B cell (primary cell): Measurements from ENCODE around the gene RPP25L. TPM values are rescaled to one million over a fixed set of nuclear protein-coding genes. Genes with fewer than 3 reads are reported as not detected.

ENCODE experiments used
- ATAC-seq: fragments of 200-7000 bp; cut with Tn5 transposase; one replicate; pipeline ENCODE4 v1.10.0; 2021; ENCODE audit warnings: low read depth, mild to moderate bottlenecking, moderate number of reproducible peaks, moderate library complexity
- CTCF ChIA-PET: fragments of 350-600 bp; sonication (Branson Sonifier 250); formaldehyde crosslinking; loops from one replicate; lab custom pipeline; 2021; ENCODE audit warnings: antibody characterized with exemption, inconsistent platforms; lab: Charles Lee
- POLR2A ChIA-PET: fragments of 350-600 bp; sonication (Branson Sonifier 250); formaldehyde crosslinking; loops from one replicate; lab custom pipeline; 2021; ENCODE audit warnings: antibody characterized with exemption; lab: Charles Lee
- DNase-seq: peaks from one replicate; pipeline ENCODE4 v3.0.0; 2013
- H2AFZ ChIP-seq: 2 replicates; pipeline ENCODE4 v1.6.1; 2012; ENCODE audit warnings: mild to moderate bottlenecking, low read depth, low read length; ENCODE audit not compliant: insufficient read depth, poor library complexity, severe bottlenecking
- H3K27ac ChIP-seq, 2 donors: 1 replicate in 1 of 2; 2 replicates in 1 of 2; pipeline ENCODE4 v1.5.1; 2012 to 2013; ENCODE audit warnings: low read length in 2 of 2, mild to moderate bottlenecking in 2 of 2, moderate library complexity in 1 of 2
- H3K27me3 ChIP-seq, 4 experiments: fragments of 200-600 bp in 1 of 4; sonication (generic) in 1 of 4; replicated peaks in 1 of 4; 1 replicate in 2 of 4; 2 replicates in 2 of 4; pipeline versions ENCODE4 v1.6.1 to v1.7.0; 2013 to 2016; ENCODE audit warnings: low read length in 3 of 4, mild to moderate bottlenecking in 2 of 4, mixed read lengths in 1 of 4, moderate library complexity in 1 of 4; ENCODE audit not compliant: insufficient read depth in 4 of 4, control insufficient read depth in 3 of 4; ENCODE audit errors: control extremely low read depth in 1 of 4
- H3K36me3 ChIP-seq, 2 experiments: replicated peaks in 1 of 2; 1 replicate in 1 of 2; 2 replicates in 1 of 2; pipeline versions ENCODE4 v1.6.1 to v1.7.1; 2013; ENCODE audit warnings: low read length in 1 of 2; ENCODE audit not compliant: insufficient read depth in 2 of 2, control insufficient read depth in 1 of 2; ENCODE audit errors: control extremely low read depth in 1 of 2, extremely low read depth in 1 of 2
- H3K4me1 ChIP-seq, 2 donors: fragments of 200-600 bp in 1 of 2; sonication (generic) in 1 of 2; 1 replicate in 1 of 2; 2 replicates in 1 of 2; pipeline versions ENCODE4 v1.5.1 to v1.6.1; 2013 to 2017; ENCODE audit warnings: low read length in 2 of 2; ENCODE audit not compliant: control insufficient read depth in 2 of 2, insufficient read depth in 2 of 2
- H3K4me2 ChIP-seq: replicated peaks from 2 replicates; pipeline ENCODE3; 2012; ENCODE audit warnings: mild to moderate bottlenecking, low read depth, low read length; ENCODE audit not compliant: poor library complexity, severe bottlenecking
- H3K4me3 ChIP-seq, 5 experiments: fragments of 200-600 bp in 1 of 5; sonication (generic) in 1 of 5; 1 replicate in 3 of 5; 2 replicates in 2 of 5; pipeline versions ENCODE4 v1.5.1 to v1.7.0; 2011 to 2016; ENCODE audit warnings: low read length in 4 of 5, mild to moderate bottlenecking in 4 of 5, low read depth in 2 of 5, control low read depth in 1 of 5, moderate library complexity in 1 of 5; ENCODE audit not compliant: insufficient read depth in 1 of 5; ENCODE audit errors: control extremely low read depth in 1 of 5, extremely low read depth in 1 of 5
- H3K79me2 ChIP-seq: fragments of 200-600 bp; sonication (generic); one replicate; pipeline ENCODE4 v1.6.0; 2016; ENCODE audit warnings: low read length; ENCODE audit not compliant: control insufficient read depth, insufficient read depth
- H3K9ac ChIP-seq: fragments of 200-600 bp; sonication (generic); 2 replicates; pipeline ENCODE4 v1.6.1; 2017; ENCODE audit warnings: mild to moderate bottlenecking, low read length, moderate library complexity
- H3K9me3 ChIP-seq, 3 donors: one replicate each; pipeline versions ENCODE4 v1.6.1 to v1.7.1; 2013; ENCODE audit warnings: low read length in 2 of 3; ENCODE audit not compliant: control insufficient read depth in 2 of 3, insufficient read depth in 1 of 3; ENCODE audit errors: control extremely low read depth in 1 of 3
- H4K20me1 ChIP-seq: 2 replicates; pipeline ENCODE4 v1.6.0; 2012; ENCODE audit warnings: mild to moderate bottlenecking, low read length; ENCODE audit not compliant: insufficient read depth, control insufficient read depth, poor library complexity, severe bottlenecking
- H3K27ac Mint-ChIP-seq: one replicate; pipeline ENCODE4 v1.8.0; 2021; ENCODE audit warnings: mixed read lengths
- H3K27me3 Mint-ChIP-seq: one replicate; pipeline ENCODE4 v1.8.0; 2021; ENCODE audit warnings: mixed read lengths
- H3K4me1 Mint-ChIP-seq: one replicate; pipeline ENCODE4 v1.8.0; 2021; ENCODE audit warnings: mixed read lengths
- H3K4me3 Mint-ChIP-seq: one replicate; pipeline ENCODE4 v1.8.0; 2021; ENCODE audit warnings: mixed read lengths
- H3K9me3 Mint-ChIP-seq: one replicate; pipeline ENCODE4 v1.8.0; 2022; ENCODE audit warnings: mixed read lengths; ENCODE audit not compliant: insufficient read depth
- EZH2 ChIP-seq: IDR thresholded peaks from 2 replicates; pipeline ENCODE4 v1.6.1; 2012; ENCODE audit warnings: borderline replicate concordance, low read depth, mild to moderate bottlenecking, moderate library complexity, low read length; ENCODE audit not compliant: insufficient read depth, poor library complexity, severe bottlenecking
- WGBS: methylation state at CpG from one replicate; pipeline ENCODE4 v1.1.5; 2013; ENCODE audit warnings: missing lambda C conversion rate; ENCODE audit not compliant: insufficient coverage; 5-methylcytosine and 5-hydroxymethylcytosine counted together
- intact Hi-C: fragments of 100-400 bp; cut with micrococcal nuclease; formaldehyde crosslinking; loops from one replicate; pipeline ENCODE4 v1.10.0; 2022
- polyA plus RNA-seq: library from polyadenylated mRNA; depleted of rRNA; stranded (reverse); fragments of >200 nt; gene quantifications from 2 replicates; pipeline ENCODE4 v1.2.3, GENCODE V29; 2012
- total RNA-seq, 2 donors: library from RNA; stranded (reverse); fragments of 120-200 nt in 1 of 2; gene quantifications; 1 replicate in 1 of 2; 2 replicates in 1 of 2; pipeline versions ENCODE4 v1.2.3 to v1.2.4, GENCODE V29; 2013 to 2022
- TF ChIP-seq, protein P1 (sequence below): fragments of 200-600 bp; IDR thresholded peaks from one replicate; pipeline ENCODE4 v1.8.0; 2022; ENCODE audit warnings: antibody characterized with exemption, mild to moderate bottlenecking

RPP25L gene
- total and polyA plus RNA-seq, 2 donors (not counting 1 experiment from before 2014, with no cell fraction given), result 20.2 to 27.0 TPM

DNA sequence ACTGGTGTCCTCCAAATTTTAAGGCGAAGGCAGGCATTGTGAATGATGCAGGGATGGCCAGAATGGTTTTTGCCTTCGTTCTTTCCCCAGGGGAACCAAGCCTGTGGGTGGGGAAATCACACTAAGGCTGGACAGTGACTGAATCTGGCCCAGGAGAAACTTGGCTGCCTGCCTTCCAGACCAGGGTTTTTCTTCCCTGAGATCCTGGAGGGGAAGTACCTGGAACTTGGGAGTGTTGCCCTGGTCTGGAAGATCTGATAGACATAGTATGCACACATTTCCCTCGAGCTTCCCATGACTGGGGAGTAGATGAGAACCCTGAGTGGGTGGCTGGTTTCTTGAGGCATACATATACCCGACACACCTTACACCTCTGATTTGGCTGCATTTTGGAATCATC lies 39.4 kb upstream of the RPP25L start:
- CTCF ChIA-PET, result no interaction called here
- H2AFZ ChIP-seq, result no peak overlapping the region
- whole genome bisulfite sequencing, result 89% methylated on average over 2 of the region's 4 CpGs

DNA sequence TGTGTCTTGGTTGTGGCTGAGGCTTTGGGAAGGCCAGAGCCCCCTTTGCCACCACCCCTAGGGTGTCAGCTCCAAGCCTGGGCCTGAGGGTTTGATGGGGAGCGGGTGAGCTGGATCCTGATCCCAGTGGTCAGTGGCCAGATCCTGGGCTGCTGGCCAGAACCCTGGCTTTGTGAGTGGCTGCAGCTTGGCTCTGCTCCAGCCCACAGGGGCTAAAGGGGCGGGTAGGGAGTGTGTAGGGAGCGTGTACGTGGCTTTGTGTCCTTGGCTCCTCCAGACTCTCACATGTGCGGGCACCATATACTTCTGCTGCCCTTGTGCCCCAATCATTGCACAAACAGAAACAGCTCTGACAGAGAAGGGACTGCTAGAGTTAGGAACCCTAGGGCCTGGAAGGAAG lies 38.9 kb upstream of the RPP25L start:
- TF ChIP-seq, protein P1, sequence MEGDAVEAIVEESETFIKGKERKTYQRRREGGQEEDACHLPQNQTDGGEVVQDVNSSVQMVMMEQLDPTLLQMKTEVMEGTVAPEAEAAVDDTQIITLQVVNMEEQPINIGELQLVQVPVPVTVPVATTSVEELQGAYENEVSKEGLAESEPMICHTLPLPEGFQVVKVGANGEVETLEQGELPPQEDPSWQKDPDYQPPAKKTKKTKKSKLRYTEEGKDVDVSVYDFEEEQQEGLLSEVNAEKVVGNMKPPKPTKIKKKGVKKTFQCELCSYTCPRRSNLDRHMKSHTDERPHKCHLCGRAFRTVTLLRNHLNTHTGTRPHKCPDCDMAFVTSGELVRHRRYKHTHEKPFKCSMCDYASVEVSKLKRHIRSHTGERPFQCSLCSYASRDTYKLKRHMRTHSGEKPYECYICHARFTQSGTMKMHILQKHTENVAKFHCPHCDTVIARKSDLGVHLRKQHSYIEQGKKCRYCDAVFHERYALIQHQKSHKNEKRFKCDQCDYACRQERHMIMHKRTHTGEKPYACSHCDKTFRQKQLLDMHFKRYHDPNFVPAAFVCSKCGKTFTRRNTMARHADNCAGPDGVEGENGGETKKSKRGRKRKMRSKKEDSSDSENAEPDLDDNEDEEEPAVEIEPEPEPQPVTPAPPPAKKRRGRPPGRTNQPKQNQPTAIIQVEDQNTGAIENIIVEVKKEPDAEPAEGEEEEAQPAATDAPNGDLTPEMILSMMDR, result no peak
- TF ChIP-seq EZH2, result no peak
- peaks cover 14% of the 10 kb centered on the region for H4K20me1 ChIP-seq
- no peaks in the 10 kb centered on the region for H3K27me3 ChIP-seq
- WGBS, result 100% methylated on average over 4 of the region's 5 CpGs
- no peak overlapping the region for H3K27ac Mint-ChIP-seq
- ATAC-seq (no peak), DNase-seq (no peak)
- H3K27me3 Mint-ChIP-seq, result peaks cover 3% of the 10 kb centered on the region
- no peak overlapping the region for H2AFZ ChIP-seq
- no peak overlapping the region for H3K4me2 ChIP-seq
- peaks cover 19% of the 10 kb centered on the region for H3K79me2 ChIP-seq
- no peak overlapping the region for H3K4me3 Mint-ChIP-seq
- H3K4me3 ChIP-seq, result no peak overlapping the region
- intact Hi-C loops, result no loop called here
- no peak overlapping the region for H3K27ac ChIP-seq
- POLR2A ChIA-PET, result no interaction called here
- H3K9me3 ChIP-seq, result no peaks in the 10 kb centered on the region
- H3K4me1 Mint-ChIP-seq, result peaks cover 39% of the 10 kb centered on the region
- no peaks in the 10 kb centered on the region for H3K9me3 Mint-ChIP-seq
- CTCF ChIA-PET, result no interaction called here
- H3K9ac ChIP-seq, result no peak overlapping the region
- peaks cover 0 to 18% of the 10 kb centered on the region in 2 experiments for H3K36me3 ChIP-seq
- H3K4me1 ChIP-seq, result peaks cover 16 to 17% of the 10 kb centered on the region in 2 donors

More for the DNA sequence above, 39.4 kb upstream of the RPP25L start:
- ATAC-seq, result no peak
- Histone ChIP-seq H3K27ac (no peak overlapping the region), H3K4me2 (no peak overlapping the region), H3K79me2 (peaks cover 19% of the 10 kb centered on the region), H4K20me1 (peaks cover 14% of the 10 kb centered on the region), H3K27me3 (no peaks in the 10 kb centered on the region), H3K4me1 (peaks cover 11 to 13% of the 10 kb centered on the region in 2 donors), H3K9ac (no peak overlapping the region), H3K4me3 (no peak overlapping the region), H3K9me3 (no peaks in the 10 kb centered on the region), H3K36me3 (peaks cover 0 to 18% of the 10 kb centered on the region in 2 experiments)
- Mint-ChIP-seq H3K27me3 (peaks cover 3% of the 10 kb centered on the region), H3K4me1 (peaks cover 36% of the 10 kb centered on the region), H3K9me3 (no peaks in the 10 kb centered on the region), H3K4me3 (no peak overlapping the region), H3K27ac (no peak overlapping the region)
- DNase-seq, result no peak
- intact Hi-C loops, result no loop called here
- TF ChIP-seq, protein P1, result no peak
- no peak for TF ChIP-seq EZH2
- POLR2A ChIA-PET, result no interaction called here
